Osteoblast (primary cell): Measurements from ENCODE around the gene ABHD12. TPM values are rescaled to one million over a fixed set of nuclear protein-coding genes. Genes with fewer than 3 reads are reported as not detected.
A peak's percentile ranks its signal among the peaks of the same experiment; 100 is the strongest.
"Not testable (repeated sequence)": the region's sequence is repeated elsewhere in the genome, so short reads cannot be mapped to it uniquely, and the experiment has no call there.

Experiments
- DNase-seq: peaks from one replicate; pipeline ENCODE4 v3.0.0; 2011; ENCODE audit warnings: low spot score, mixed read lengths; ENCODE audit not compliant: insufficient read length; ENCODE audit errors: missing footprints
- H2AFZ ChIP-seq: 2 replicates; pipeline ENCODE4 v1.6.0; 2011; ENCODE audit warnings: mild to moderate bottlenecking, low read length
- H3K27ac ChIP-seq: 2 replicates; pipeline ENCODE4 v1.5.1; 2011; ENCODE audit warnings: mild to moderate bottlenecking, low read depth, low read length, moderate library complexity
- H3K27me3 ChIP-seq: 2 replicates; pipeline ENCODE4 v1.6.0; 2012; ENCODE audit warnings: mild to moderate bottlenecking, control low read depth, inconsistent platforms, low read length, moderate library complexity; ENCODE audit not compliant: insufficient read depth
- H3K36me3 ChIP-seq: 2 replicates; pipeline ENCODE4 v1.5.1; 2011; ENCODE audit warnings: mild to moderate bottlenecking, low read length, control low read depth, moderate library complexity; ENCODE audit not compliant: insufficient read depth
- H3K4me1 ChIP-seq: 2 replicates; pipeline ENCODE4 v1.5.1; 2011; ENCODE audit warnings: mild to moderate bottlenecking, low read length, control low read depth, moderate library complexity; ENCODE audit not compliant: insufficient read depth
- H3K4me2 ChIP-seq: 2 replicates; pipeline ENCODE4 v1.6.0; 2011; ENCODE audit warnings: mild to moderate bottlenecking, low read length; ENCODE audit not compliant: insufficient read depth
- H3K4me3 ChIP-seq: fragments of 200-600 bp; sonication (generic); 3 replicates; pipeline ENCODE4 v1.5.1; 2012; ENCODE audit warnings: mild to moderate bottlenecking, low read length, inconsistent platforms; ENCODE audit not compliant: insufficient read depth
- H3K79me2 ChIP-seq: 2 replicates; pipeline ENCODE4 v1.6.0; 2012; ENCODE audit warnings: mild to moderate bottlenecking, low read length, control low read depth, inconsistent platforms; ENCODE audit not compliant: insufficient read depth
- H3K9me3 ChIP-seq: 2 replicates; pipeline ENCODE4 v1.5.1; 2011; ENCODE audit warnings: low read depth, low read length, control low read depth
- H4K20me1 ChIP-seq: 2 replicates; pipeline ENCODE4 v1.6.0; 2012; ENCODE audit warnings: mild to moderate bottlenecking, low read length, control low read depth; ENCODE audit not compliant: insufficient read depth
- total RNA-seq: library from RNA; depleted of rRNA; stranded (reverse); fragments of >200 nt; gene quantifications from 2 replicates; pipeline ENCODE4 v1.2.3, GENCODE V29; 2012
- TF ChIP-seq, protein P1 (sequence below): IDR thresholded peaks from 2 replicates; pipeline ENCODE4 v1.5.1; 2011; ENCODE audit warnings: mild to moderate bottlenecking, low read depth, low read length, moderate library complexity; ENCODE audit errors: extremely low read depth

The ABHD12 gene
- total RNA-seq, 1 donor, result 29.7 TPM

DNA sequence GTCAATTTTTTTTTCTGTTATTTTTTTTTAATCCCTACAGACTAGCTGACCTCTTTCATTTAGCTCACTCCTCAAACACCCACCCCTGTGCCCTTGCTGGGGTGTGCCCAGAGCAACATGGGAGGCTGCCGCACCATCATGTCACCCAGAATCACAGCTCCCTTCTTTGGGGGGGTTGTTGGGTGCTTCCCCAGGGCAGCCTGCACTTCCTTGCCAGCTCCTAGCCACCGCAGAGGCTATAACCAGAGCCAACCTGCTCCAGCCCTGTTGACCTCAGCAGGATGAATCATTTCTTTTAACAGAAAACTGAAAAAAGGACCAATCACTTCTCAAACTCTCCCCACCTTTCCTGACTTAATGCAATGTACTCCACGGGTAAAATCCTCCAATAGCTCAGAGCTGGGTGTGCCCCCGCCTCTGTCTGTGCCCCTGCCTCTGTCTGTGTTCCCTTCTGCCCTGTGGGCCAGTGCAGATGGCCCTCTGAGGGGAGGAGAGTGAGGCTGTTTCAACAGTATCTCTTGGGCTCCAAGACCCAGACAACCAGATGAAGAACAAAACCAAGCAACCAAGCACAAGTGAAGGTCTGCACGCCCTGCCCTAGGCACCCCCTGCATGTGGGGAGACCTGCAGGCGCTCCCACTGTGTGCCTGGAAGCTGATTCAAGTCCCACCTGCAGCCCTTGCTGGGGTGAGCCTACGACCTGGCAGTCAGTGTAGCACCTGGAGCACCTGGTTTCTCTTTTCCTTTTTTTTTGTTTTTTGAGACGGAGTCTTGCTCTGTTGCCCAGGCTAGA, 75.0 kb downstream of the ABHD12 start:
- H3K27me3 ChIP-seq, result no peaks in the 10 kb centered on the region
- peak overlapping the region; percentile 70 for H3K27ac ChIP-seq
- TF ChIP-seq, protein P1, sequence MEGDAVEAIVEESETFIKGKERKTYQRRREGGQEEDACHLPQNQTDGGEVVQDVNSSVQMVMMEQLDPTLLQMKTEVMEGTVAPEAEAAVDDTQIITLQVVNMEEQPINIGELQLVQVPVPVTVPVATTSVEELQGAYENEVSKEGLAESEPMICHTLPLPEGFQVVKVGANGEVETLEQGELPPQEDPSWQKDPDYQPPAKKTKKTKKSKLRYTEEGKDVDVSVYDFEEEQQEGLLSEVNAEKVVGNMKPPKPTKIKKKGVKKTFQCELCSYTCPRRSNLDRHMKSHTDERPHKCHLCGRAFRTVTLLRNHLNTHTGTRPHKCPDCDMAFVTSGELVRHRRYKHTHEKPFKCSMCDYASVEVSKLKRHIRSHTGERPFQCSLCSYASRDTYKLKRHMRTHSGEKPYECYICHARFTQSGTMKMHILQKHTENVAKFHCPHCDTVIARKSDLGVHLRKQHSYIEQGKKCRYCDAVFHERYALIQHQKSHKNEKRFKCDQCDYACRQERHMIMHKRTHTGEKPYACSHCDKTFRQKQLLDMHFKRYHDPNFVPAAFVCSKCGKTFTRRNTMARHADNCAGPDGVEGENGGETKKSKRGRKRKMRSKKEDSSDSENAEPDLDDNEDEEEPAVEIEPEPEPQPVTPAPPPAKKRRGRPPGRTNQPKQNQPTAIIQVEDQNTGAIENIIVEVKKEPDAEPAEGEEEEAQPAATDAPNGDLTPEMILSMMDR, result no peak
- H3K79me2 ChIP-seq, result peaks cover 9% of the 10 kb centered on the region
- peaks cover 22% of the 10 kb centered on the region for H3K4me1 ChIP-seq
- peak overlapping the region; percentile 54 for H2AFZ ChIP-seq
- H3K4me2 ChIP-seq, result peak overlapping the region; percentile 64
- DNase-seq, result peak; percentile 97
- peaks cover 3% of the 10 kb centered on the region for H3K36me3 ChIP-seq
- H3K9me3 ChIP-seq, result no peaks in the 10 kb centered on the region
- peak overlapping the region; percentile 9 for H3K4me3 ChIP-seq
- peaks cover 5% of the 10 kb centered on the region for H4K20me1 ChIP-seq

DNA sequence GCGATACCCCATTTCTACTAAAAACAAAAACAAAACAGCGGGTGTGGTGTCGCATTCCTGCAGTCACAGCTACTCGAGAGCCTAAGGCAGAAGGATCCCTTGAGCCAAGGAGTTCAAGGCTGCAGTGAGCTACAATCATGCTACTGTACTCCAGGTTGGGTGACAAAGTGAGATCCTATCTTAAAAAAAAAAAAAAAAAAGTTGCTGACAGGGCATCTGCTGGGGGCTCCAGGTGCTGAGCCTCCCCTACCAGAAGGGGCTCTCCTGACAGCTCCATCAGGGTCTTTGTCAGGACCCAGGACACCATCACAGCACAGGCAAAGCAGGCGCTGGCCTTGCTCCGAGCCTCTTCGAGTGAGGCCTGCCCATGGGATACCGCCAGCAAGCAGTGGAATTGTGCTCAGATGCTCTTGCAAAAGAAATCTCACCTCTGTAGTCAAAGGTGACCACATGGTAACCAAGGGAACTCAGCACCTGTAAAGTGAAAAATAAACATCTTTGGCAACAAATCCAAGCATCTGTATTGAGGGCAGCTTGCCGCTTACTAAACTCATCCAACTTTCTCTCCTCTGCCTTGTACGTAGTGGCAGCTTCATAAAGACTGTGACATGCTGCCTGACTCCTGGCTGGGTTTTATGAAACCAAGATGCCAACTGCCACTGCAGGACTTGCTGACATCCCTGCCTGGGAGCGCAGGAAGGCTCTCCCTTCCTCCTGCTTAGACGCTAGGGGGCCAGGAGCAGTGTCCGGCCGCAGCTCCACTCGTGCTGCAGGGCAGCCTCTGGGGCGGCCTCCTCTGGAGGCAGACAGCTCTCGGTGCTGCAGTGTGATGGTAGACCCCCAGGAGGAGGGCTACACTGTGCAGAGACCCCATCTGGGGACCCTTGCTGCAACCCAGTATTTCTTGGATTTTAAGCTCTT, 75.9 kb downstream of the ABHD12 start:
- H3K79me2 ChIP-seq, result peaks cover 7% of the 10 kb centered on the region
- H3K36me3 ChIP-seq, result peaks cover 3% of the 10 kb centered on the region
- no peaks in the 10 kb centered on the region for H3K9me3 ChIP-seq
- peaks cover 5% of the 10 kb centered on the region for H4K20me1 ChIP-seq
- H3K27ac ChIP-seq, result peak overlapping the region; percentile 70
- peak; percentile 85 for DNase-seq
- no peaks in the 10 kb centered on the region for H3K27me3 ChIP-seq
- no peak overlapping the region for H2AFZ ChIP-seq
- no peak overlapping the region for H3K4me3 ChIP-seq
- peak overlapping the region; percentile 64 for H3K4me2 ChIP-seq
- H3K4me1 ChIP-seq, result peaks cover 31% of the 10 kb centered on the region
- TF ChIP-seq, protein P1, result peak; percentile 46

DNA sequence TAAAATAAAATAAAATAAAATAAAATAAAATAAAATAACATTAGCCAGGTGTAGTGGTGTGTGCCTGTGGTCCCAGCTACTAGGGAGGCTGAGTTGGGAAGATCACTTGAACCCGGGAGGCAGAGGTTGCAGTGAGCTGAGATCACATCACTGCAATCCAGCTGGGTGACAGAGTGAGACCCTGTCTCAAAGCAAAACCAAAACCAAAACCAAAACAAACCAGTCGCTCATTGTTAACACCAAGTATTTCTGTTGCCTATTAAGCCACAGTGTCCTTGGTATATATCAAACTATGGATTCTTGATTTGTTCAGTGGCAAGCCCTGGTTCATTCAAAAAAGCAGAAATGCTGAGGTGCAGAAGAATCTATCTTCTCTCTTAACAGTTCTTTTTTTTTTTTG, 77.0 kb downstream of the ABHD12 start:
- peaks cover 7% of the 10 kb centered on the region for H3K79me2 ChIP-seq
- TF ChIP-seq, protein P1, result no peak
- no peaks in the 10 kb centered on the region for H4K20me1 ChIP-seq
- no peaks in the 10 kb centered on the region for H3K27me3 ChIP-seq
- H3K4me3 ChIP-seq, result no peak overlapping the region
- no peak overlapping the region for H3K4me2 ChIP-seq
- peaks cover 42% of the 10 kb centered on the region for H3K4me1 ChIP-seq
- no peak for DNase-seq
- H3K9me3 ChIP-seq, result no peaks in the 10 kb centered on the region
- peaks cover 3% of the 10 kb centered on the region for H3K36me3 ChIP-seq
- H2AFZ ChIP-seq, result no peak overlapping the region
- H3K27ac ChIP-seq, result no peak overlapping the region

DNA sequence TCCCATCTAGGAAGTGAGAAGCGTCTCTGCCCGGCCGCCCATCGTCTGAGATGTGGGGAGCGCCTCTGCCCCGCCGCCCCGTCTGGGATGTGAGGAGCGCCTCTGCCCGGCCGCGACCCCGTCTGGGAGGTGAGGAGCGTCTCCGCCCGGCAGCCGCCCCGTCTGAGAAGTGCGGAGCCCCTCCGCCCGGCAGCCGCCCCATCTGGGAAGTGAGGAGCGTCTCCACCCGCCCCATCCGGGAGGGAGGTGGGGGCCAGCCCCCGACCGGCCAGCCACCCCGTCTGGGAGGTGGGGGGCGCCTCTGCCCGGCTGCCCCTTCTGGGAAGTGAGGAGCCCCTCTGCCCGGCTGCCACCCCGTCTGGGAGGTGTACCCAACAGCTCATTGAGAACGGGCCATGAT, 77.9 kb downstream of the ABHD12 start:
- not testable (repeated sequence) for H2AFZ ChIP-seq, H3K4me2 ChIP-seq, H3K79me2 ChIP-seq, H3K9me3 ChIP-seq, DNase-seq, H3K27me3 ChIP-seq, H4K20me1 ChIP-seq, H3K36me3 ChIP-seq, H3K4me3 ChIP-seq, H3K27ac ChIP-seq
- peaks cover 44% of the 10 kb centered on the region for H3K4me1 ChIP-seq
